Measurements from ENCODE around the gene RAB7B.

- TF ChIP-seq, protein P1, sequence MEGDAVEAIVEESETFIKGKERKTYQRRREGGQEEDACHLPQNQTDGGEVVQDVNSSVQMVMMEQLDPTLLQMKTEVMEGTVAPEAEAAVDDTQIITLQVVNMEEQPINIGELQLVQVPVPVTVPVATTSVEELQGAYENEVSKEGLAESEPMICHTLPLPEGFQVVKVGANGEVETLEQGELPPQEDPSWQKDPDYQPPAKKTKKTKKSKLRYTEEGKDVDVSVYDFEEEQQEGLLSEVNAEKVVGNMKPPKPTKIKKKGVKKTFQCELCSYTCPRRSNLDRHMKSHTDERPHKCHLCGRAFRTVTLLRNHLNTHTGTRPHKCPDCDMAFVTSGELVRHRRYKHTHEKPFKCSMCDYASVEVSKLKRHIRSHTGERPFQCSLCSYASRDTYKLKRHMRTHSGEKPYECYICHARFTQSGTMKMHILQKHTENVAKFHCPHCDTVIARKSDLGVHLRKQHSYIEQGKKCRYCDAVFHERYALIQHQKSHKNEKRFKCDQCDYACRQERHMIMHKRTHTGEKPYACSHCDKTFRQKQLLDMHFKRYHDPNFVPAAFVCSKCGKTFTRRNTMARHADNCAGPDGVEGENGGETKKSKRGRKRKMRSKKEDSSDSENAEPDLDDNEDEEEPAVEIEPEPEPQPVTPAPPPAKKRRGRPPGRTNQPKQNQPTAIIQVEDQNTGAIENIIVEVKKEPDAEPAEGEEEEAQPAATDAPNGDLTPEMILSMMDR (CRISPR knock-in tag; IDR thresholded peaks at IDR 0.05), result no peak
- TF ChIP-seq PCBP2 (optimal IDR thresholded peaks at IDR 0.05; ENCODE audit: low read depth, low read length, poor library complexity, severe bottlenecking) (no peak), NR2F1 (CRISPR knock-in tag; IDR thresholded peaks at IDR 0.05) (no peak), ZC3H13 (CRISPR knock-in tag; IDR thresholded peaks at IDR 0.05) (no peak)
- TF ChIP-seq, protein P2, sequence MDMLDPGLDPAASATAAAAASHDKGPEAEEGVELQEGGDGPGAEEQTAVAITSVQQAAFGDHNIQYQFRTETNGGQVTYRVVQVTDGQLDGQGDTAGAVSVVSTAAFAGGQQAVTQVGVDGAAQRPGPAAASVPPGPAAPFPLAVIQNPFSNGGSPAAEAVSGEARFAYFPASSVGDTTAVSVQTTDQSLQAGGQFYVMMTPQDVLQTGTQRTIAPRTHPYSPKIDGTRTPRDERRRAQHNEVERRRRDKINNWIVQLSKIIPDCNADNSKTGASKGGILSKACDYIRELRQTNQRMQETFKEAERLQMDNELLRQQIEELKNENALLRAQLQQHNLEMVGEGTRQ (IDR thresholded peaks at IDR 0.05; ENCODE audit: low read depth, low read length), result no peak
- TF ChIP-seq, protein P2 (CRISPR knock-in tag; IDR thresholded peaks at IDR 0.05; ENCODE audit: borderline replicate concordance), result no peak
Measured at GRCh38 chr1:205929496-205930194, 73.5 kb downstream of the RAB7B start.
